GM21423 (cell line): ENCODE measurements around the gene VGLL4.
"Not testable (repeated sequence)": the region's sequence is repeated elsewhere in the genome, so short reads cannot be mapped to it uniquely, and the experiment has no call there.

Source experiments
- ATAC-seq: cut with Tn5 transposase; IDR thresholded peaks from one replicate; pipeline ENCODE4 v1.9.1; 2021; ENCODE audit warnings: mild to moderate bottlenecking, moderate library complexity; ENCODE audit not compliant: unreplicated experiment

VGLL4 gene

DNA sequence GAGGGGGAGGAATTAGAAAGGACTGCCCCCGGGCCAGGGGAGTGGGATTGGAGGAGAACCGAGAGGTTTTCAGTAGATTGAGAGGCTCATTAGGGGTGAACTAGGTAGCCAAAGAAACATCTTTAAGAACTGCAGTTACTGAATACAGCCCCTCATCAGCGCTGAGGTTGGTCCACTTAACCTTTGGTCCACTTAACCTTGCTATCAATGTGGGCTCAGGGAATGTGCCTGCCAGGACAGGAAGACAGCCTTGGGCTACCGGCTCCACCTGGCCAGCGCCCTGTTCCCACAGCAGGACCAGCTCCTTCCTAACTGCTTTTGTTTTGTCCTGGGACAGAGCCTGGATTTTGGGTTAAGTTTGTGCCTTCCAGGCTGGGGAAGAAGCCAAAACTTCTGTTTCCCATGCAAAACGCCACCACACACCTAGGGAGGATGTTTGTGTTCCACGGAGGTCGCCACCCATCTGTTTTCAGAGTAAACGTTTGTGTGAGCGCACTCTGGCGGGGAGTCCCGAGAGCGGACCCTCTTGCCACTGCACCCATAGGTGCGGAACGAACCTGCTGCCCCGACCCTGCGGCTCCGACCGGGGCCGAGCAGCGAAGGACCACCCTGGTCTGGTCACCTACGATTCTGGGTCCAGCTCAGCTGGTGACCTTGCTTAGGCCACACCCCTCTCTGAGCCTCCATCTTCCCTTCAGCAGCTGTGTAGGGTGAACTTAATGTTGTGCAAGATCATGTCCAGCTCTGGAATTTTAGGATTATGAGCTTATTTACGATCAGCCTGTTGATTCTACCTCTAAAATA lies 107.4 kb downstream of the VGLL4 start:
- no peak for ATAC-seq

GRCh38 chr3:11535243-11535960 lies 108.3 kb downstream of the VGLL4 start:
- no peak for ATAC-seq

- no peak for ATAC-seq
These were observed 109.0 kb downstream of the VGLL4 start for GRCh38 chr3:11534793-11535101.

GRCh38 chr3:11534011-11534792 lies 109.5 kb downstream of the VGLL4 start:
- no peak for ATAC-seq

GRCh38 chr3:11532931-11533391 lies 110.8 kb downstream of the VGLL4 start:
- no peak for ATAC-seq

DNA sequence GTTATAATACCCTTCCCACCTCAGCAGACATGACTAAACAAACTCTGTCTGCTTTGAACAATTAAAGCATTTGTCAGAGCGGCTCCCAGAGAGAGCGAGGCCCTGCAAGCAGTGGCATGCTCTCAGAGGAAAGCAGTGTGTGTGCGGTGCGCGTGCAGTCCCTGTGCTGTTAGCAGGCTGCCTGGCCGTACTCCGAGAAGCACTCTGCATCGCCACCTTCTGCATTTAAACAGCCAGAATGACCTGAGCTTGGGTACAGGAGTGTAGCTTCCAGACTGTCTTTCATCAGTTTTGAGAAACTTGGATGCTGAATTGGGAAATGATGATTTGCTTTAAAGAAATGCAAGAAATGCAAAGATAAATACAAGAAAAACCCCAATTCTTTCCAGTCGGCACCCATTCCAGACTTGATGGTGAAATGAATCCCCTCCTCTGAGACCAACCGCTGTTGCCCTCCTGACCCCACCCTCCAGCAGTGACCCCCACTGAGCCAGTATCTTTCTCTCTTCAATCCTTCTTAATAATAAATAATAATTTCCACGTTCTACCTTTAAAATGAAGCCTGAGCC lies 113.5 kb downstream of the VGLL4 start:
- ATAC-seq: no peak

- no peak for ATAC-seq
These were observed 114.4 kb downstream of the VGLL4 start for GRCh38 chr3:11529281-11529680.

DNA sequence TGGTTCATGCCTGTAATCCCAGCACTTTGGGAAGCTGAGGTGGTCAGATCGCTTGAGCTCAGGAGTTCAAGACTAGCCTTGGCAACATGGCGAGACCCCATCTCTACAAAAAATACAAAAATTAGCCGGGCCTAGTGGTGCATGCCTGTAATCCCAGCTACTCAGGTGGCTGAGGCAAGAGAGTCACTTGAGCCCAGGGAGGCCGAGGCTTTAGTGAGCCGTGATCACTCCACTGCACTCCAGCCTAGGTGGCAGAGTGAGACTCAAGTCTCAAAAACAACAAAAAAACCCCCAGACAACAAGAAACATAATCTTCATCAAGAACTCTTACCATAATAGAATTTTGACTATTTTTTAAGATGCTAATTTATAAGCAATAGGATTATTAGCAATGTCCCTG lies 117.6 kb downstream of the VGLL4 start:
- ATAC-seq: not testable (repeated sequence)

DNA sequence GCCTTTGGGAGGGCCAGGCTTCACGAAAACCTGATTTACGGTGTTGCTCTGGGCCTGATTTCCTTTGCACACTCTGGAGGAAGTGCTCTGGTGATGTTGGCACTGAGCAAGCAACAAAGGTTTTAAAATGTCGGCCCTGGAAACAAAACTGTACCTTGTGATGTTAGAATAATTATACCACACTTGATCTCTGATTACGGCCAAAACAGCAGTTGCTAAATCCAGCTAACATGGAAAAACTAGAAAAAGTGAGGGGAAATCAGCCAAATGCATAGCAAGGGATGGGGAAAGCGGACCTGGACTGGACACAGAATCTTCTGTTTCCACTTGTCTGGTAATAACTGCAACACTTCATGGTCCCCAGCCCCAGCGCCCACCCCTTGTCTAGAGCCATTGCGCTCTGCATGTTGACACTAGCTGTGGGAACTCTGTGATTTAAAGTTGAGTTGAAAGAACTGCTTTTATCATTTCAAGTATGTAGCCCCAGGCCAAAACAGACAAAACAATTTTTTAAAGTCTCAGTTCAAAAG lies 120.1 kb downstream of the VGLL4 start:
- no peak for ATAC-seq

GRCh38 chr3:11522953-11523571 lies 120.7 kb downstream of the VGLL4 start:
- ATAC-seq: no peak

DNA sequence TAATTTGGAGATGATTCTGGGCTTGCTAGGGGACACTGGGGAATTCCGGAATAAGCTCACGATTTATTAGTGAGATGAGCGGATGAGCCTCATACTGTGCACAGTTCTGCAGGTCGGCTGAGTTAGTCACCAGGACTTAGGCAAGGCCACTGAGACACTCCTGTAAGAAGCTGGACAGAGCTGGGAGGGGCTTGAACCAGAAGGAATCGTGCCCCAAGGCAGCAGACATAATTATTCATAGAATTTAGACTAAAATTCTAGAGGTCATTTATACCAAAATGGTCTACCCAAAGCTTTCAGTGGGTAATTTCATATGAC lies 121.4 kb downstream of the VGLL4 start:
- ATAC-seq: no peak

DNA sequence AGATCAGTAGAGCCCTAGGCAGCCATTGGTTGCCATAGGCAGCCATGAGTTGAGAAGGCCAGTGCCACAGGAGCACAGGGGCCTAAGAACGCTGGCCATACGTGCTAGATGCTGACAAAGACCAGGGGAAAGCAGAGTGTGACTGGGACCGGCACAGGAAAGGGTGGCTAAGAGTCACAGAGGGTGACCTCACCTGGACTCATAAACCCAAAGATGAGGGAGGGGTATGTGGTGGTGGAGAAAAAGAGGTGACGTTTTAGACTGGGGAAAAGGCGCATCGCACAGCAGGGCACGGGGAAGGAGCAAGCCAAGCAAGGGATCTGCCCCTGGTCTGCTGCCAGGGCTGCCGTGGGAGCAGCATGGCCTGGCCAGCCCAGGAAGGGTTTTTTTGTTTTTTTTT lies 122.5 kb downstream of the VGLL4 start:
- ATAC-seq: no peak

DNA sequence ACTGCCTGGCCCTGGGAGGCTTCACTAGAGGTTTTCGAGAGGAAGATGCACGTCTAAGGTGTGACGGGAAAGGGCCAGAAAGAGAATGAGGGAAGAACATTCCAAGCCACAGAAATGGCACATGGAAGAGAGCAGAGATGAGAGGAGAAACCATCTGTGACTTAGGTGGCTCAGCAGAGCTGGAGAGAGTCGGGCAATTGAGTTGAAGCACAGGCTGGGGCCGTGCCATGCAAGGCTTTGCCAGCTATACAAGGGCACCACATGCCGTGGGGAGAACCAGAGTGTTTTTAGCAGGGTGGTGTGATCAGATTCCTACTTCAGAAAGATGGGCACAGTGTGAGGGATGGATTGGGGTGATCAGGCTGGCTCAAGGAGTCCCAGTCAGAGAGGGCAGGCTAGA lies 126.1 kb downstream of the VGLL4 start:
- ATAC-seq: no peak

DNA sequence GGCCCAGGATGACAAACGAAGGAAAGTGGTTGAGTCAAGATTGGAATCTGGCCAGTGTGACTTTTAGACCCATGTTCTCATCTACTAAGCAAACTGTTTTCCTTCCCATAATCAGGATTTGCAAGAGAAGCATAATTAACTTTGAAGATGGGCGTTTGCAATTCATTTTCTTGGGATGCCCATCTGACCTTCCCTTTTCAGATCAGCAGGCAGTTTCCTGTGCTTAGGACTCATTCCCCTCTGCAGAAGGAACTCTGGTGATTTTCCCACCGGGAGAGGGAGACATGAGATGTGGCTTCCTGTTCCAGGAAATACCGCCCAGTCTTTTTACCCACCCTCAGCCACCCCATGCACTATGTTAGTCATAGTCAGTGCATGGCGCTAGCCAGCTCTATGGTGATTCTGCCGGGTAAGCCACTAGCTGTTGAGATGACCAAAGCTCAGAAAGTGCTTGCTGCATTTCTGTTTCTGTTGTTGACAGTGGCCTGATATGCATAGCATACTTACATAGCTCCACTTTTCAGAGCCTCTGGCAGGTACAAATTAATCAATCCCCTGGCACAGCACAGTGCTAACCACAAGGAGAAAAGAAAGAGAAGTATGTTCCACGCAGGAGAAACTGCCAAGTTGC lies 129.4 kb downstream of the VGLL4 start:
- no peak for ATAC-seq

- no peak for ATAC-seq
These were observed 129.9 kb downstream of the VGLL4 start for GRCh38 chr3:11513817-11514135.

- not testable (repeated sequence) for ATAC-seq
These were observed 130.4 kb downstream of the VGLL4 start for GRCh38 chr3:11513125-11513816.

DNA sequence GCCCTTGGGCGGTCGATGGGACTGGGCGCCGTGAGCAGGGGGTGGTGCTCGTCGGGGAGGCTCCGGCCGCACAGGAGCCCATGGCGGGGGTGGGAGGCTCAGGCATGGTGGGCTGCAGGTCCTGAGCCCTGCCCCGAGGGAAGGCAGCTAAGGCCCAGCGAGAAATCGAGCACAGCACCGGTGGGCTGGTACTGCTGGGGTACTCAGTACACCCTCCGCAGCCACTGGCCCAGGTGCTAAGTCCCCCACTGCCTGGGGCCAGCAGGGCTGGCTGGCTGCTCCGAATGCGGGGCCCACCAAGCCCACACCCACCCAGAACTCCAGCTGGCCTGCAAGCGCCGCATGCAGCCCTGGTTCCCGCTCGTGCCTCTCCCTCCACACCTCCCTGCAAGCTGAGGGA lies 132.1 kb downstream of the VGLL4 start:
- not testable (repeated sequence) for ATAC-seq

DNA sequence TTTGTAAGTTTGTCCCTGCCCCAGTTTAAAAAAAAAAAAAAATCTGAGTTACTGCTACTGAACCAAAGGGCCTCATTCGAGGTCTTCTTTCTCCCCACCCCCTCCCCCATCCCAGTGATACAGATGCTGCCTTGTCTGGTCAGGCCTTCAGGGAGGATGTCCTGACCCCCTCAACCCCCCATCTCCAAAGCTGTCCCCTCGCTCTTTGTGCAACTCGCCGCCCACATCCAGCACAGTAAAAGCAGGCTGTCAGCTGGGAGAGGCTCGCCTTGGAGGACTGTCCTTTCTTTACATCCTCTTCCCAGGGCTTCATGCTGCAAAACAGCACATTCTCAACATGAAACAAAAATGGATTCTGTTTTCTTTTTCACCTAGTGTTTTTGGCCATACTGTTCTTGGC lies 133.4 kb downstream of the VGLL4 start:
- ATAC-seq: no peak

DNA sequence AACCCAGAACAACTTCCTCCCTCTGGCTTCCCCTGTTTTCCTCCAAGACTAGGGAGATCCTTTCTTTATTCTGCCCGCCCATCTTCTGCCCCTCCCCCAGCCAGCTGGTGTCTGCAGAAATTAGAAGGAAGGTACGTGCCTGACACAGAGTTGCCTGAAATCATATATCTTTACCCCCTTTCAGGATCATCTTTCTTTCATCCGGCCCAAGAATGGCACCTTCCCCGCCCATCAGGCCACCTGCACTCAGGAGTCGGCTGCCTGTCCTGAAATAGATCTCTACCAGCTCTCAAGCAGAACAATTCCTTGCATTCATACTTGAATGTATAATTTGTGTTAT lies 133.7 kb downstream of the VGLL4 start:
- ATAC-seq: no peak
